Breast epithelium (tissue), 4 donors: ENCODE measurements around the gene REM2. TPM values are rescaled to one million over a fixed set of nuclear protein-coding genes. Genes with fewer than 3 reads are reported as not detected.

Experiments used
- DNase-seq, 2 donors: peaks; one replicate each; pipeline ENCODE4 v3.0.0-alpha.2; 2019; ENCODE audit warnings: low spot score in 2 of 2
- H3K27ac ChIP-seq, 2 donors: fragments of 200-600 bp; sonication (generic) in 1 of 2; one replicate each; pipeline ENCODE4 v1.5.1; 2016 to 2019; ENCODE audit warnings: mild to moderate bottlenecking in 1 of 2
- H3K27me3 ChIP-seq, 2 donors: fragments of 200-600 bp; sonication (generic) in 1 of 2; one replicate each; pipeline versions ENCODE4 v1.5.1 to v1.6.0; 2017 to 2019; ENCODE audit warnings: control low read depth in 1 of 2, mild to moderate bottlenecking in 1 of 2
- H3K36me3 ChIP-seq: fragments of 200-600 bp; one replicate; pipeline ENCODE4 v1.5.1; 2019
- H3K4me1 ChIP-seq, 2 donors: fragments of 200-600 bp; sonication (generic); one replicate each; pipeline ENCODE4 v1.5.1; 2016 to 2019; ENCODE audit warnings: control low read depth in 1 of 2
- H3K4me3 ChIP-seq, 3 donors: fragments of 200-600 bp; sonication (generic); 1 replicate in 2 of 3; 2 replicates in 1 of 3; pipeline ENCODE4 v1.5.1; 2016 to 2019; ENCODE audit warnings: mild to moderate bottlenecking in 3 of 3, moderate library complexity in 2 of 3
- H3K9me3 ChIP-seq, 2 donors: fragments of 200-600 bp; sonication (generic) in 1 of 2; one replicate each; pipeline ENCODE4 v1.5.1; 2016 to 2019; ENCODE audit warnings: control low read depth in 1 of 2
- CTCF ChIP-seq, 3 donors: fragments of 450-650 bp; IDR thresholded peaks; one replicate each; pipeline ENCODE4 v1.5.1; 2016 to 2017; ENCODE audit warnings: antibody characterized with exemption in 3 of 3, mild to moderate bottlenecking in 3 of 3, moderate library complexity in 3 of 3
- POLR2A ChIP-seq: fragments of 450-650 bp; IDR thresholded peaks from one replicate; pipeline ENCODE4 v1.6.1; 2016; ENCODE audit warnings: antibody characterized with exemption, mild to moderate bottlenecking, moderate library complexity
- POLR2AphosphoS5 ChIP-seq, 3 donors: sonication (generic); formaldehyde crosslinking; IDR thresholded peaks; one replicate each; pipeline ENCODE4 v1.6.1; 2017; ENCODE audit warnings: antibody characterized with exemption in 3 of 3
- intact Hi-C: fragments of 100-400 bp; cut with DNase I; formaldehyde crosslinking; loops from one replicate; pipeline ENCODE4 v1.15.1; 2023; ENCODE audit warnings: low total_unique reads
- total RNA-seq, 3 donors: library from RNA; depleted of rRNA; stranded (reverse); fragments of >200 nt; gene quantifications; one replicate each; pipeline ENCODE4 v1.1.0, GENCODE V29; 2016

The REM2 gene
- total RNA-seq, 3 donors from 2014 or later: 0.96 to 1.3 (median 1.2) TPM

- Histone ChIP-seq H3K4me3 (peak overlapping the region in 1 of 3 donors; percentile 19), H3K27ac (peak overlapping the region; percentile 91 to 97), H3K27me3 (no peaks in the 10 kb centered on the region), H3K4me1 (peaks cover 14 to 23% of the 10 kb centered on the region in 2 donors), H3K36me3 (peaks cover 6% of the 10 kb centered on the region), H3K9me3 (no peaks in the 10 kb centered on the region)
- intact Hi-C loops: no loop called here
- TF ChIP-seq CTCF (IDR thresholded peaks at IDR 0.05) (no peak), POLR2A (no peak), POLR2AphosphoS5 (IDR thresholded peaks at IDR 0.05) (no peak)
- no peak for DNase-seq
Observed at GRCh38 chr14:22845821-22846625, 37.0 kb upstream of the REM2 start.

GRCh38 chr14:22846811-22847307 is 36.2 kb upstream of the REM2 start:
- peak overlapping the region in 1 of 3 donors; percentile 13 for H3K4me3 ChIP-seq
- H3K9me3 ChIP-seq: no peaks in the 10 kb centered on the region
- DNase-seq: no peak
- H3K36me3 ChIP-seq: peaks cover 6% of the 10 kb centered on the region
- no peak for TF ChIP-seq POLR2AphosphoS5 (IDR thresholded peaks at IDR 0.05)
- no peak for TF ChIP-seq CTCF (IDR thresholded peaks at IDR 0.05)
- TF ChIP-seq POLR2A: no peak
- intact Hi-C loops: no loop called here
- peak overlapping the region; percentile 91 to 97 for H3K27ac ChIP-seq
- H3K27me3 ChIP-seq: no peaks in the 10 kb centered on the region
- H3K4me1 ChIP-seq: peaks cover 22 to 27% of the 10 kb centered on the region in 2 donors

GRCh38 chr14:22847661-22848341 is 35.2 kb upstream of the REM2 start:
- no peak for DNase-seq
- peaks cover 6% of the 10 kb centered on the region for H3K36me3 ChIP-seq
- no peaks in the 10 kb centered on the region for H3K9me3 ChIP-seq
- peak overlapping the region; percentile 6 to 50 (median 7) for H3K4me3 ChIP-seq
- H3K27ac ChIP-seq: peak overlapping the region; percentile 91 to 97
- TF ChIP-seq CTCF (IDR thresholded peaks at IDR 0.05) (no peak), POLR2A (no peak), POLR2AphosphoS5 (IDR thresholded peaks at IDR 0.05) (peak in 1 of 3 donors; percentile 7)
- intact Hi-C loops: no loop called here
- peaks cover 26 to 29% of the 10 kb centered on the region in 2 donors for H3K4me1 ChIP-seq
- H3K27me3 ChIP-seq: no peaks in the 10 kb centered on the region

- H3K27ac ChIP-seq: peak overlapping the region; percentile 91 to 97
Observed at GRCh38 chr14:22848351-22849164, 34.5 kb upstream of the REM2 start.

More at GRCh38 chr14:22848351-22849164, 34.5 kb upstream of the REM2 start:
- Histone ChIP-seq H3K36me3 (peaks cover 6% of the 10 kb centered on the region), H3K4me1 (peaks cover 28 to 30% of the 10 kb centered on the region in 2 donors), H3K27me3 (no peaks in the 10 kb centered on the region), H3K9me3 (no peaks in the 10 kb centered on the region), H3K4me3 (peak overlapping the region; percentile 15 to 50 (median 22))
- peak in 1 of 2 donors; percentile 70 for DNase-seq
- intact Hi-C loops: no loop called here
- peak; percentile 19 to 91 (median 85) for TF ChIP-seq POLR2AphosphoS5 (IDR thresholded peaks at IDR 0.05)
- no peak for TF ChIP-seq CTCF (IDR thresholded peaks at IDR 0.05)
